ENCODE data around the gene TPK1. TPM values are rescaled to one million over a fixed set of nuclear protein-coding genes. Genes with fewer than 3 reads are reported as not detected.

The TPK1 gene
- total and polyA plus RNA-seq, 3 donors from 2014 or later: 10.9 to 17.2 (median 12.6) TPM

- H3K27ac ChIP-seq: no peak overlapping the region
- intact Hi-C loops (cut with DNase I; ENCODE audit: low total_unique reads): no loop called here
- H3K4me1 ChIP-seq: no peaks in the 10 kb centered on the region
- no peaks in the 10 kb centered on the region for H3K27me3 ChIP-seq
- no peak overlapping the region for H3K4me3 ChIP-seq
- no peaks in the 10 kb centered on the region for H3K9me3 ChIP-seq
- H3K36me3 ChIP-seq (ENCODE audit: low read depth, missing control alignments): no peaks in the 10 kb centered on the region
- no peak for DNase-seq
- TF ChIP-seq CTCF (IDR thresholded peaks at IDR 0.05) (no peak), POLR2A (IDR thresholded peaks at IDR 0.05) (no peak)
Observed at GRCh38 chr7:144416341-144416740, 419.5 kb downstream of the TPK1 start.

- no peaks in the 10 kb centered on the region for H3K4me1 ChIP-seq
- intact Hi-C loops (cut with DNase I; ENCODE audit: low total_unique reads): no loop called here
- TF ChIP-seq POLR2A (IDR thresholded peaks at IDR 0.05) (no peak), CTCF (IDR thresholded peaks at IDR 0.05) (no peak)
- no peak overlapping the region for H3K27ac ChIP-seq
- H3K4me3 ChIP-seq: no peak overlapping the region
- DNase-seq: no peak
- no peaks in the 10 kb centered on the region for H3K9me3 ChIP-seq
- no peaks in the 10 kb centered on the region for H3K36me3 ChIP-seq (ENCODE audit: low read depth, missing control alignments)
- no peaks in the 10 kb centered on the region for H3K27me3 ChIP-seq
Observed at GRCh38 chr7:144415858-144416257, 420.0 kb downstream of the TPK1 start.

- Histone ChIP-seq H3K27me3 (no peaks in the 10 kb centered on the region), H3K4me3 (no peak overlapping the region), H3K4me1 (no peaks in the 10 kb centered on the region), H3K27ac (no peak overlapping the region), H3K36me3 (ENCODE audit: low read depth, missing control alignments) (no peaks in the 10 kb centered on the region), H3K9me3 (no peaks in the 10 kb centered on the region)
- no peak for DNase-seq
- 71% methylated on average over 3 of the region's 3 CpGs for WGBS, 2 donors
- TF ChIP-seq POLR2A (IDR thresholded peaks at IDR 0.05) (no peak), CTCF (IDR thresholded peaks at IDR 0.05) (no peak)
- intact Hi-C loops (cut with DNase I; ENCODE audit: low total_unique reads): no loop called here
Observed at GRCh38 chr7:144414815-144415214, 421.0 kb downstream of the TPK1 start.

GRCh38 chr7:144410441-144410840 is 425.4 kb downstream of the TPK1 start:
- no peak for DNase-seq
- no peaks in the 10 kb centered on the region for H3K36me3 ChIP-seq (ENCODE audit: low read depth, missing control alignments)
- no peaks in the 10 kb centered on the region for H3K27me3 ChIP-seq
- 34 to 47% methylated on average over 4 of the region's 4 CpGs for WGBS, 2 donors
- no peaks in the 10 kb centered on the region for H3K4me1 ChIP-seq
- no peak overlapping the region for H3K27ac ChIP-seq
- intact Hi-C loops (cut with DNase I; ENCODE audit: low total_unique reads): no loop called here
- H3K4me3 ChIP-seq: no peak overlapping the region
- no peaks in the 10 kb centered on the region for H3K9me3 ChIP-seq
- no peak for TF ChIP-seq POLR2A (IDR thresholded peaks at IDR 0.05)

GRCh38 chr7:144408121-144408520 is 427.7 kb downstream of the TPK1 start:
- Histone ChIP-seq H3K36me3 (ENCODE audit: low read depth, missing control alignments) (no peaks in the 10 kb centered on the region), H3K4me1 (no peaks in the 10 kb centered on the region), H3K27me3 (no peaks in the 10 kb centered on the region), H3K27ac (no peak overlapping the region), H3K4me3 (no peak overlapping the region), H3K9me3 (no peaks in the 10 kb centered on the region)
- intact Hi-C loops (cut with DNase I; ENCODE audit: low total_unique reads): no loop called here
- no peak for DNase-seq
- WGBS, 2 donors: 70 to 83% methylated on average over 3 of the region's 3 CpGs
- no peak for TF ChIP-seq CTCF (IDR thresholded peaks at IDR 0.05)
